Spinal cord (tissue), 10 donors: Measurements from ENCODE around the gene HEPHL1. TPM values are rescaled to one million over a fixed set of nuclear protein-coding genes. Genes with fewer than 3 reads are reported as not detected.

Experiments
- DNase-seq, 6 donors: peaks; one replicate each; pipeline versions ENCODE4 v3.0.0 to v3.0.0-alpha.2; 2013 to 2015; ENCODE audit warnings: low spot score in 6 of 6, low read depth in 4 of 6
- H3K27ac ChIP-seq: one replicate; pipeline ENCODE4 v1.5.1; 2013; ENCODE audit warnings: low read depth, low read length, control low read depth
- H3K27me3 ChIP-seq: one replicate; pipeline ENCODE4 v1.6.1; 2013; ENCODE audit warnings: low read length; ENCODE audit not compliant: control insufficient read depth, insufficient read depth
- H3K36me3 ChIP-seq: one replicate; pipeline ENCODE4 v1.6.1; 2013; ENCODE audit warnings: low read length; ENCODE audit not compliant: control insufficient read depth, insufficient read depth
- H3K4me1 ChIP-seq: one replicate; pipeline ENCODE4 v1.6.1; 2013; ENCODE audit warnings: low read length; ENCODE audit not compliant: control insufficient read depth, insufficient read depth
- H3K4me3 ChIP-seq: one replicate; pipeline ENCODE4 v1.5.1; 2013; ENCODE audit warnings: low read depth, low read length, control low read depth
- H3K9me3 ChIP-seq: one replicate; pipeline ENCODE4 v1.6.1; 2013; ENCODE audit warnings: low read length; ENCODE audit not compliant: control insufficient read depth, insufficient read depth
- WGBS: methylation state at CpG from one replicate; pipeline ENCODE4 v1.1.5; 2013; ENCODE audit warnings: missing lambda C conversion rate; ENCODE audit not compliant: insufficient coverage; 5-methylcytosine and 5-hydroxymethylcytosine counted together
- polyA plus RNA-seq, 2 donors: library from polyadenylated mRNA; unstranded; fragments of 120-200 nt; gene quantifications; one replicate each; pipeline ENCODE4 v1.2.1, GENCODE V29; 2013; ENCODE audit not compliant: insufficient read length in 2 of 2
- total RNA-seq, 2 donors: library from RNA; depleted of rRNA in 1 of 2; stranded (reverse); fragments of 120-200 nt in 1 of 2; fragments of >200 nt in 1 of 2; gene quantifications; one replicate each; pipeline versions ENCODE4 v1.2.3 to v1.2.4, GENCODE V29; 2013 to 2014
- donor health status: healthy.

Gene HEPHL1
- total and polyA plus RNA-seq, 4 donors: under 0.01 to 0.06 TPM; not detected in 2

- DNase-seq: no peak
- Histone ChIP-seq H3K27me3 (no peaks in the 10 kb centered on the region), H3K9me3 (no peaks in the 10 kb centered on the region), H3K4me3 (no peak overlapping the region), H3K4me1 (no peaks in the 10 kb centered on the region), H3K27ac (no peak overlapping the region), H3K36me3 (no peaks in the 10 kb centered on the region)
These were observed 3.7 kb upstream of the HEPHL1 start for GRCh38 chr11:94017446-94017845.

GRCh38 chr11:94018721-94019120 lies 2.4 kb upstream of the HEPHL1 start:
- Histone ChIP-seq H3K36me3 (no peaks in the 10 kb centered on the region), H3K27ac (no peak overlapping the region), H3K4me3 (no peak overlapping the region), H3K4me1 (no peaks in the 10 kb centered on the region), H3K27me3 (no peaks in the 10 kb centered on the region), H3K9me3 (no peaks in the 10 kb centered on the region)
- no peak for DNase-seq
- WGBS: no CpG with 5 or more reads among the region's 4 CpGs

GRCh38 chr11:94023856-94024255 lies 2.7 kb downstream of the HEPHL1 start:
- Histone ChIP-seq H3K36me3 (no peaks in the 10 kb centered on the region), H3K4me3 (no peak overlapping the region), H3K27ac (no peak overlapping the region), H3K27me3 (no peaks in the 10 kb centered on the region), H3K9me3 (no peaks in the 10 kb centered on the region), H3K4me1 (no peaks in the 10 kb centered on the region)
- DNase-seq: no peak
- 88% methylated on average over 2 of the region's 2 CpGs for WGBS

- H3K27me3 ChIP-seq: no peaks in the 10 kb centered on the region
- no peak overlapping the region for H3K4me3 ChIP-seq
- no peaks in the 10 kb centered on the region for H3K4me1 ChIP-seq
- no peak overlapping the region for H3K27ac ChIP-seq
- H3K9me3 ChIP-seq: no peaks in the 10 kb centered on the region
- DNase-seq: no peak
- H3K36me3 ChIP-seq: no peaks in the 10 kb centered on the region
- no CpG with 5 or more reads among the region's 2 CpGs for WGBS
These were observed 3.4 kb downstream of the HEPHL1 start for GRCh38 chr11:94024547-94024946.

- Histone ChIP-seq H3K4me1 (no peaks in the 10 kb centered on the region), H3K9me3 (no peaks in the 10 kb centered on the region), H3K4me3 (no peak overlapping the region), H3K27me3 (no peaks in the 10 kb centered on the region), H3K27ac (no peak overlapping the region), H3K36me3 (no peaks in the 10 kb centered on the region)
- WGBS: 80% methylated on average over 1 of the region's 2 CpGs
- no peak for DNase-seq
These were observed 4.7 kb downstream of the HEPHL1 start for GRCh38 chr11:94025690-94026394.

GRCh38 chr11:94027210-94027609 lies 6.1 kb downstream of the HEPHL1 start:
- no peak for DNase-seq
- Histone ChIP-seq H3K36me3 (no peaks in the 10 kb centered on the region), H3K4me3 (no peak overlapping the region), H3K27ac (no peak overlapping the region), H3K4me1 (no peaks in the 10 kb centered on the region), H3K27me3 (no peaks in the 10 kb centered on the region), H3K9me3 (no peaks in the 10 kb centered on the region)
- 86% methylated on average over 4 of the region's 5 CpGs for WGBS

GRCh38 chr11:94028436-94028835 lies 7.3 kb downstream of the HEPHL1 start:
- no peak overlapping the region for H3K27ac ChIP-seq
- H3K27me3 ChIP-seq: no peaks in the 10 kb centered on the region
- WGBS: no CpG with 5 or more reads among the region's 2 CpGs
- DNase-seq: peak in 2 of 6 donors; percentile 4 to 39
- no peaks in the 10 kb centered on the region for H3K9me3 ChIP-seq
- H3K36me3 ChIP-seq: no peaks in the 10 kb centered on the region
- no peaks in the 10 kb centered on the region for H3K4me1 ChIP-seq
- no peak overlapping the region for H3K4me3 ChIP-seq

GRCh38 chr11:94030059-94030458 lies 8.9 kb downstream of the HEPHL1 start:
- H3K27me3 ChIP-seq: no peaks in the 10 kb centered on the region
- no peaks in the 10 kb centered on the region for H3K4me1 ChIP-seq
- no peak overlapping the region for H3K27ac ChIP-seq
- DNase-seq: no peak
- H3K9me3 ChIP-seq: no peaks in the 10 kb centered on the region
- H3K36me3 ChIP-seq: no peaks in the 10 kb centered on the region
- no peak overlapping the region for H3K4me3 ChIP-seq
- WGBS: no CpG with 5 or more reads among the region's 1 CpG

GRCh38 chr11:94031625-94032024 lies 10.5 kb downstream of the HEPHL1 start:
- no peaks in the 10 kb centered on the region for H3K9me3 ChIP-seq
- no peak overlapping the region for H3K4me3 ChIP-seq
- no peaks in the 10 kb centered on the region for H3K27me3 ChIP-seq
- H3K36me3 ChIP-seq: no peaks in the 10 kb centered on the region
- no peak overlapping the region for H3K27ac ChIP-seq
- WGBS: 77% methylated on average over 1 of the region's 4 CpGs
- DNase-seq: no peak
- H3K4me1 ChIP-seq: no peaks in the 10 kb centered on the region

GRCh38 chr11:94032066-94032465 lies 10.9 kb downstream of the HEPHL1 start:
- 90% methylated on average over 2 of the region's 5 CpGs for WGBS

More at GRCh38 chr11:94032066-94032465, 10.9 kb downstream of the HEPHL1 start:
- H3K9me3 ChIP-seq: no peaks in the 10 kb centered on the region
- no peaks in the 10 kb centered on the region for H3K4me1 ChIP-seq
- DNase-seq: no peak
- H3K36me3 ChIP-seq: no peaks in the 10 kb centered on the region
- no peaks in the 10 kb centered on the region for H3K27me3 ChIP-seq
- no peak overlapping the region for H3K27ac ChIP-seq
- H3K4me3 ChIP-seq: no peak overlapping the region
